GM06990 (cell line): ENCODE measurements around the gene RNF217.
"Not testable (repeated sequence)": the region's sequence is repeated elsewhere in the genome, so short reads cannot be mapped to it uniquely, and the experiment has no call there.

ENCODE experiments used
- DNase-seq: peaks from one replicate; pipeline ENCODE4 v3.0.0-alpha.2; 2011; ENCODE audit not compliant: insufficient read length; ENCODE audit errors: extremely low read depth
- H3K27me3 ChIP-seq: replicated peaks from 2 replicates; pipeline ENCODE4 v1.6.0; 2011; ENCODE audit warnings: low read length; ENCODE audit not compliant: control insufficient read depth, insufficient read depth
- H3K36me3 ChIP-seq: 2 replicates; pipeline ENCODE4 v1.5.1; 2011; ENCODE audit warnings: low read length; ENCODE audit not compliant: control insufficient read depth, insufficient read depth
- H3K4me3 ChIP-seq: replicated peaks from 2 replicates; pipeline ENCODE4 v1.5.1; 2011; ENCODE audit warnings: low read depth, mild to moderate bottlenecking, control low read depth, low read length
- CTCF ChIP-seq: IDR thresholded peaks from 2 replicates; pipeline ENCODE4 v1.5.1; 2011; ENCODE audit warnings: low read length, control low read depth, mild to moderate bottlenecking, inconsistent platforms; ENCODE audit not compliant: insufficient read depth, poor library complexity, severe bottlenecking

The RNF217 gene

DNA sequence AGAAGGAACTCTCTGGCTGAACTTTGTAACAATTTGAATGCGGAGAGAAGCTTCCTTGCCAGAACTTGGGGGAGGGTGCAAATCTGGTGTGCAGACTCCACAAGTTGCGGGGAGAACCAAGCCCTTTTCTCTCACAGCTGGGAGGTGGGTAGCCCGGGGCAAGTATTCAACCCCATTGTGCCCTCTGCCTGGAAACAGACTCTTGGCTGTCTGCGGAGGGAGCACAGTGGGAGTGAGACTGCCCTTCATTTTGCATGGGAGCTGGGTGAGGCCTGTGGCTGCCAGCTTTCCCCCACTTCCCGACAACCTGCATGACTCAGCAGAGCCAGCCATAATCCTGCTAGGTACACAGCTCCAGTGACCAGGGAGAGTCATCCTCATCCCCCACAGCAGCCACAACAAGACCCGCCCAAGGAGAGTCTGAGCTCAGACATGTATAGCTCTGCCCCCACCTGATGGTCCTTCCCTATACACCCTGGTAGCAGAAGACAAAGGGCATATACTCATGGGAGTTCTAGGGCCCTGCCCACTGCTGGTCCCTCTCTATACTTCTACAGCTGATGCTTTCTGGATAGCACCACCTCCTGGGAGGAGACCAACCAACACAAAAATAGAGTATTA lies 161.9 kb downstream of the RNF217 start:
- no peak for TF ChIP-seq CTCF

DNA sequence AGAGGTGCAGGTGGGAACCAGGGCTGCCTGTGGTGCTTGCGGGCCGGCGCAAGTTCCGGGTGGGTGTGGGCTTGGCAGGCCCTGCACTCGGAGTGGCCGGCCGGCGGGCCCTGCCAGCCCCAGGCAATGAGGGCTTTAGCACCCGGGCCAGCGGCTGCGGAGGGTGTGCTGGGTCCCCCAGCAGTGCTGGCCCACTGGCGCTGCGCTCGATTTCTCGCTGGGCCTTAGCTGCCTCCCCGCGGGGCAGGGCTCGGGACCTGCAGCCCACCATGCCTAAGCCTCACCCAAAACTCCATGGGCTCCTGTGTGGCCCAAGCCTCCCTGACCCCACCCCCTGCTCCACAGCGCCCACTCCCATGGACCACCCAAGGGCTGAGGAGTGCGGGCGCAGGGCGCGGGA lies 163.6 kb downstream of the RNF217 start:
- H3K36me3 ChIP-seq, DNase-seq, H3K4me3 ChIP-seq, H3K27me3 ChIP-seq: not testable (repeated sequence)

More for the DNA sequence above, 161.9 kb downstream of the RNF217 start:
- Histone ChIP-seq H3K4me3 (no peak overlapping the region), H3K27me3 (no peaks in the 10 kb centered on the region; the same call in 1 of the 2 replicates), H3K36me3 (no peaks in the 10 kb centered on the region)
- DNase-seq = no peak

GRCh38 chr6:125129354-125129753 lies 167.1 kb downstream of the RNF217 start:
- DNase-seq = no peak
- no peaks in the 10 kb centered on the region for H3K36me3 ChIP-seq
- TF ChIP-seq CTCF = no peak

GRCh38 chr6:125132058-125132457 lies 169.8 kb downstream of the RNF217 start:
- Histone ChIP-seq H3K27me3 (no peaks in the 10 kb centered on the region), H3K36me3 (no peaks in the 10 kb centered on the region), H3K4me3 (no peak overlapping the region)
- no peak for DNase-seq
- TF ChIP-seq CTCF = no peak

More at GRCh38 chr6:125129354-125129753, 167.1 kb downstream of the RNF217 start:
- H3K27me3 ChIP-seq = no peaks in the 10 kb centered on the region
- H3K4me3 ChIP-seq = no peak overlapping the region

- no peak for TF ChIP-seq CTCF
- Histone ChIP-seq H3K4me3 (no peak overlapping the region), H3K36me3 (no peaks in the 10 kb centered on the region), H3K27me3 (no peaks in the 10 kb centered on the region)
- DNase-seq = no peak
Observed at GRCh38 chr6:125136378-125136777, 174.1 kb downstream of the RNF217 start.

DNA sequence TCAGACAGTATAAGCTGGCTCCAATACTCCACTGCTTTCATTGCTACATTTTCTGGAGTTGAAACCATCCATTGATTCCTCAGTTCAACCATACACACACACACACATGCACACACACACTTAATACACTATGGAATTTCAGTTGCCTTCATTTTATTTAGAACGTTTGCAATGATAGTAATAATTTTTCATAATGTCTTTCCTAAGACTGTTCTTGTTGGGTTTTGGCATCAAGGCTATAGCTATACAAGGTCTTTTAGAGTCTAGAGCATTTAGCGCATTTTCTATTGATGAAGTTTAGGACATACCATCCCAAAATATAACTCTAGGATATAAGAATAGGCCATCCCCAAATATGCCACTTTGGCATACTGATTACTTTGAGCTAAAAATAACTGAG lies 175.8 kb downstream of the RNF217 start:
- Histone ChIP-seq H3K4me3 (no peak overlapping the region), H3K36me3 (no peaks in the 10 kb centered on the region), H3K27me3 (no peaks in the 10 kb centered on the region)
- no peak for TF ChIP-seq CTCF
- DNase-seq = no peak
